ENCODE measurements around the gene CELSR1. TPM values are rescaled to one million over a fixed set of nuclear protein-coding genes. Genes with fewer than 3 reads are reported as not detected.

Gene CELSR1
- total RNA-seq, 1 experiment from 2014 or later = 37.6 TPM

DNA sequence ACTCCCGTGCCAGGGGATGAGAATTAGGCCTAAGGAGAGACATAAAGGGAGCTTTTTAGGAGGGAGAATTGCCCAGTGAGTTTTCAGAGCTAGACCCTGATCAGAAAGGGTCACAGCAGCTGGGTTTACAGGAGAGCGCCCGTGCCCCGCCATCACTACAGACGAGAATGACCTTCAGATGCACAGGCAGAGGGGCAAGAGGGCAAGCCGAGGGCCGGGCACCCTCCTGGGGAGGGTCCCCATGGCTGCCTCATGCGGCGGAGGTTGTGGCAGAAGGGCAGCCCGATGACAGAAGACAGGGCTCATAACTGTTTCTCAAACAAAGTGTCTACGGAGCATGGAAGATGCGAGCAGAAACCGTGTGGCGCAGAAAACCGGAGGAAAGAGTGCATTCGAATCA is 129.7 kb downstream of the CELSR1 start:
- TF ChIP-seq EZH2 (IDR thresholded peaks at IDR 0.05; ENCODE audit: low read depth) = no peak
- TF ChIP-seq, protein P1, sequence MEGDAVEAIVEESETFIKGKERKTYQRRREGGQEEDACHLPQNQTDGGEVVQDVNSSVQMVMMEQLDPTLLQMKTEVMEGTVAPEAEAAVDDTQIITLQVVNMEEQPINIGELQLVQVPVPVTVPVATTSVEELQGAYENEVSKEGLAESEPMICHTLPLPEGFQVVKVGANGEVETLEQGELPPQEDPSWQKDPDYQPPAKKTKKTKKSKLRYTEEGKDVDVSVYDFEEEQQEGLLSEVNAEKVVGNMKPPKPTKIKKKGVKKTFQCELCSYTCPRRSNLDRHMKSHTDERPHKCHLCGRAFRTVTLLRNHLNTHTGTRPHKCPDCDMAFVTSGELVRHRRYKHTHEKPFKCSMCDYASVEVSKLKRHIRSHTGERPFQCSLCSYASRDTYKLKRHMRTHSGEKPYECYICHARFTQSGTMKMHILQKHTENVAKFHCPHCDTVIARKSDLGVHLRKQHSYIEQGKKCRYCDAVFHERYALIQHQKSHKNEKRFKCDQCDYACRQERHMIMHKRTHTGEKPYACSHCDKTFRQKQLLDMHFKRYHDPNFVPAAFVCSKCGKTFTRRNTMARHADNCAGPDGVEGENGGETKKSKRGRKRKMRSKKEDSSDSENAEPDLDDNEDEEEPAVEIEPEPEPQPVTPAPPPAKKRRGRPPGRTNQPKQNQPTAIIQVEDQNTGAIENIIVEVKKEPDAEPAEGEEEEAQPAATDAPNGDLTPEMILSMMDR (conservative IDR thresholded peaks at IDR 0.05) = no peak
- Histone ChIP-seq H3K4me1 (replicated peaks; ENCODE audit: insufficient read depth) (no peaks in the 10 kb centered on the region), H3K27me3 (ENCODE audit: insufficient read depth, low read depth) (no peaks in the 10 kb centered on the region), H3K9me3 (ENCODE audit: insufficient read depth, low read depth) (no peaks in the 10 kb centered on the region), H3K27ac (no peak overlapping the region), H3K4me2 (no peak overlapping the region), H3F3A (ENCODE audit: insufficient read depth, low read depth) (no peaks in the 10 kb centered on the region; the same call in 1 of the 2 replicates), H3K79me2 (ENCODE audit: low read depth) (no peaks in the 10 kb centered on the region), H2AFZ (no peak overlapping the region), H4K20me1 (ENCODE audit: insufficient read depth) (no peaks in the 10 kb centered on the region), H3K4me3 (no peak overlapping the region), H3K9me2 (ENCODE audit: insufficient read depth) (no peaks in the 10 kb centered on the region), H3K36me3 (ENCODE audit: low read depth) (no peaks in the 10 kb centered on the region)
- intact Hi-C loops (cut with micrococcal nuclease; ENCODE audit: unreplicated experiment) = no loop called here
- BruUV-seq (replicated peaks) = no TSS peak
- ChIA-PET POLR2A (ENCODE audit: unreplicated experiment) (no interaction called here), CTCF (no interaction called here)
- no peak for DNase-seq

DNA sequence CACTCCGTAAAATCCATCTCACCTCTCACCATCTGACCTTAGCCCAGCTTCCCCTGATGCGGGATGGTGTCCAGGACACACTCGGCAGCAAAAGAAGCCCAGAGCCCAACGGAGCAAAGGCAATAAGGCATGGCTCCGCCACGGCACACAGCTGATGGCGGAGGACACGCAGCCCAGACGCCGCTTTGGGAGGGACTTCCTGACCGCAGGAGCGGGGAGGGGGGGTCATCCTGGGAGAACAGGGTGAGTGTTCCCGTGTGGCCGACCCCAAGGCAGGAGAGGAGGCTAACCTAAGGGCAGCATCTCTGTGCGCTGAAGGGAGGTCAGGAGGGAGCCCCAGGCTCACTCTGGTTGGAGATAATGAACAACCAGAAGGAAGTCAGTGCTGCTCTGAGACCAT is 130.6 kb downstream of the CELSR1 start:
- no TSS peak for BruUV-seq (replicated peaks)

GRCh38 chr22:46406349-46406748 is 131.1 kb downstream of the CELSR1 start:
- Histone ChIP-seq H3K4me2 (no peak overlapping the region), H2AFZ (no peak overlapping the region), H3K9me3 (ENCODE audit: insufficient read depth, low read depth) (no peaks in the 10 kb centered on the region), H3K27me3 (ENCODE audit: insufficient read depth, low read depth) (no peaks in the 10 kb centered on the region), H3K36me3 (ENCODE audit: low read depth) (no peaks in the 10 kb centered on the region), H3F3A (ENCODE audit: insufficient read depth, low read depth) (no peaks in the 10 kb centered on the region; the same call in 1 of the 2 replicates), H3K79me2 (ENCODE audit: low read depth) (no peaks in the 10 kb centered on the region), H3K27ac (no peak overlapping the region), H3K4me1 (replicated peaks; ENCODE audit: insufficient read depth) (no peaks in the 10 kb centered on the region), H4K20me1 (ENCODE audit: insufficient read depth) (no peaks in the 10 kb centered on the region), H3K9me2 (ENCODE audit: insufficient read depth) (no peaks in the 10 kb centered on the region), H3K4me3 (no peak overlapping the region)
- no peak for TF ChIP-seq EZH2 (IDR thresholded peaks at IDR 0.05; ENCODE audit: low read depth)
- TF ChIP-seq, protein P1 (conservative IDR thresholded peaks at IDR 0.05) = no peak
- intact Hi-C loops (cut with micrococcal nuclease; ENCODE audit: unreplicated experiment) = no loop called here
- no TSS peak for BruUV-seq (replicated peaks)
- ChIA-PET POLR2A (ENCODE audit: unreplicated experiment) (no interaction called here), CTCF (no interaction called here)
- no peak for DNase-seq

More for the DNA sequence above, 130.6 kb downstream of the CELSR1 start:
- Histone ChIP-seq H3K9me3 (ENCODE audit: insufficient read depth, low read depth) (no peaks in the 10 kb centered on the region), H3K27ac (no peak overlapping the region), H3K4me3 (no peak overlapping the region), H3K79me2 (ENCODE audit: low read depth) (no peaks in the 10 kb centered on the region), H3K36me3 (ENCODE audit: low read depth) (no peaks in the 10 kb centered on the region), H3K9me2 (ENCODE audit: insufficient read depth) (no peaks in the 10 kb centered on the region), H3K4me1 (replicated peaks; ENCODE audit: insufficient read depth) (no peaks in the 10 kb centered on the region), H3K27me3 (ENCODE audit: insufficient read depth, low read depth) (no peaks in the 10 kb centered on the region), H3K4me2 (no peak overlapping the region), H3F3A (ENCODE audit: insufficient read depth, low read depth) (no peaks in the 10 kb centered on the region; the same call in 1 of the 2 replicates), H2AFZ (no peak overlapping the region), H4K20me1 (ENCODE audit: insufficient read depth) (no peaks in the 10 kb centered on the region)
- ChIA-PET POLR2A (ENCODE audit: unreplicated experiment) (no interaction called here), CTCF (no interaction called here)
- no peak for DNase-seq
- TF ChIP-seq, protein P1 (conservative IDR thresholded peaks at IDR 0.05) = no peak
- TF ChIP-seq EZH2 (IDR thresholded peaks at IDR 0.05; ENCODE audit: low read depth) = no peak
- intact Hi-C loops (cut with micrococcal nuclease; ENCODE audit: unreplicated experiment) = no loop called here
